A673 (cell line): ENCODE results near the gene TPM1. TPM values are rescaled to one million over a fixed set of nuclear protein-coding genes. Genes with fewer than 3 reads are reported as not detected.

Source experiments
- BruUV-seq: library from RNA; stranded (reverse); fragments of 400-500 nt; replicated peaks from 2 replicates; lab custom pipeline; 2021; lab: Mats Ljungman, UMichigan
- CTCF ChIA-PET: fragments of 300-600 bp; sonication (Branson Sonifier 250); formaldehyde crosslinking; loops from one replicate; lab custom pipeline; 2022; ENCODE audit warnings: antibody characterized with exemption; lab: Charles Lee
- POLR2A ChIA-PET: fragments of 300-600 bp; sonication (Branson Sonifier 250); formaldehyde crosslinking; loops from one replicate; lab custom pipeline; 2022; ENCODE audit warnings: antibody characterized with exemption; ENCODE audit not compliant: low non-redundant PET; lab: Charles Lee
- DNase-seq: peaks from one replicate; pipeline ENCODE4 v3.0.0-alpha.2; 2015; ENCODE audit warnings: low spot score
- H3K27ac ChIP-seq: fragments of 200-600 bp; sonication (generic); 2 replicates; pipeline ENCODE4 v1.5.1; 2016; ENCODE audit warnings: mixed run types, low read depth, mild to moderate bottlenecking, mixed read lengths, antibody characterized with exemption, low read length; ENCODE audit not compliant: poor library complexity, severe bottlenecking
- H3K27me3 ChIP-seq: fragments of 200-600 bp; sonication (generic); replicated peaks from 2 replicates; pipeline ENCODE4 v1.6.1; 2017; ENCODE audit warnings: mixed run types, low read depth, mild to moderate bottlenecking, mixed read lengths, antibody characterized with exemption, low read length; ENCODE audit not compliant: insufficient read depth, poor library complexity
- H3K36me3 ChIP-seq: fragments of 200-600 bp; sonication (generic); 2 replicates; pipeline ENCODE4 v1.6.1; 2016; ENCODE audit warnings: mixed run types, mild to moderate bottlenecking, mixed read lengths, antibody characterized with exemption, low read length; ENCODE audit not compliant: insufficient read depth, poor library complexity, severe bottlenecking
- H3K4me1 ChIP-seq: fragments of 200-600 bp; sonication (generic); 2 replicates; pipeline ENCODE4 v1.6.1; 2017; ENCODE audit warnings: mixed run types, mild to moderate bottlenecking, mixed read lengths, antibody characterized with exemption, low read length; ENCODE audit not compliant: insufficient read depth, poor library complexity, severe bottlenecking
- H3K4me3 ChIP-seq: fragments of 200-600 bp; sonication (generic); 2 replicates; pipeline ENCODE4 v1.5.1; 2016; ENCODE audit warnings: low read depth, mixed run types, mild to moderate bottlenecking, mixed read lengths, low read length; ENCODE audit not compliant: poor library complexity, severe bottlenecking
- H3K9me3 ChIP-seq: fragments of 200-600 bp; sonication (generic); 2 replicates; pipeline ENCODE4 v1.6.1; 2016; ENCODE audit warnings: mixed run types, low read depth, mild to moderate bottlenecking, mixed read lengths, antibody characterized with exemption, low read length; ENCODE audit not compliant: poor library complexity, severe bottlenecking
- CTCF ChIP-seq: fragments of 300-800, 200-600 bp; sonication (generic); conservative IDR thresholded peaks from 2 replicates; pipeline ENCODE4 v1.5.1; 2017; ENCODE audit warnings: low read depth, mild to moderate bottlenecking, antibody characterized with exemption, low read length, moderate library complexity, mixed read lengths
- EZH2 ChIP-seq: fragments of 200-600 bp; sonication (generic); IDR thresholded peaks from 2 replicates; pipeline ENCODE4 v1.6.1; 2017; ENCODE audit warnings: borderline replicate concordance, low read depth, mild to moderate bottlenecking, mixed read lengths, antibody characterized with exemption, low read length; ENCODE audit not compliant: poor library complexity, severe bottlenecking
- intact Hi-C: fragments of 100-400 bp; cut with micrococcal nuclease; formaldehyde crosslinking; loops from one replicate; pipeline ENCODE4 v1.10.0; 2022; ENCODE audit not compliant: unreplicated experiment
- total RNA-seq: library from RNA; stranded (reverse); gene quantifications from 2 replicates; pipeline ENCODE4 v1.2.3, GENCODE V29; 2021

The TPM1 gene
- total RNA-seq, 1 experiment from 2014 or later = 31.2 TPM

- TF ChIP-seq EZH2 = no peak
- TF ChIP-seq CTCF = no peak
- ChIA-PET POLR2A (no interaction called here), CTCF (no interaction called here)
- Histone ChIP-seq H3K9me3 (no peaks in the 10 kb centered on the region), H3K4me3 (no peak overlapping the region), H3K36me3 (no peaks in the 10 kb centered on the region), H3K27me3 (no peaks in the 10 kb centered on the region), H3K27ac (no peak overlapping the region), H3K4me1 (no peaks in the 10 kb centered on the region)
- intact Hi-C loops = no loop called here
- DNase-seq = no peak
- no TSS peak for BruUV-seq
These were observed 35.4 kb downstream of the TPM1 start for GRCh38 chr15:63077952-63078351.

- no peak for DNase-seq
- H3K4me3 ChIP-seq = no peak overlapping the region
- ChIA-PET CTCF (no interaction called here), POLR2A (no interaction called here)
- BruUV-seq = no TSS peak
- H3K27me3 ChIP-seq = no peaks in the 10 kb centered on the region
- H3K9me3 ChIP-seq = no peaks in the 10 kb centered on the region
- TF ChIP-seq EZH2 = no peak
- TF ChIP-seq CTCF = no peak
- intact Hi-C loops = no loop called here
- no peaks in the 10 kb centered on the region for H3K4me1 ChIP-seq
- H3K27ac ChIP-seq = no peak overlapping the region
- no peaks in the 10 kb centered on the region for H3K36me3 ChIP-seq
These were observed 37.5 kb downstream of the TPM1 start for GRCh38 chr15:63079947-63080626.

- H3K27me3 ChIP-seq = no peaks in the 10 kb centered on the region
- no peak overlapping the region for H3K4me3 ChIP-seq
- no TSS peak for BruUV-seq
- intact Hi-C loops = no loop called here
- ChIA-PET CTCF (no interaction called here), POLR2A (no interaction called here)
- no peak overlapping the region for H3K27ac ChIP-seq
- H3K36me3 ChIP-seq = no peaks in the 10 kb centered on the region
- TF ChIP-seq EZH2 (no peak), CTCF (no peak)
- H3K9me3 ChIP-seq = no peaks in the 10 kb centered on the region
- no peak for DNase-seq
- H3K4me1 ChIP-seq = no peaks in the 10 kb centered on the region
These were observed 38.2 kb downstream of the TPM1 start for GRCh38 chr15:63080634-63081250.
